ENCODE data around the gene CEACAM1.
"Not testable (repeated sequence)": the region's sequence is repeated elsewhere in the genome, so short reads cannot be mapped to it uniquely, and the experiment has no call there.

The CEACAM1 gene

DNA sequence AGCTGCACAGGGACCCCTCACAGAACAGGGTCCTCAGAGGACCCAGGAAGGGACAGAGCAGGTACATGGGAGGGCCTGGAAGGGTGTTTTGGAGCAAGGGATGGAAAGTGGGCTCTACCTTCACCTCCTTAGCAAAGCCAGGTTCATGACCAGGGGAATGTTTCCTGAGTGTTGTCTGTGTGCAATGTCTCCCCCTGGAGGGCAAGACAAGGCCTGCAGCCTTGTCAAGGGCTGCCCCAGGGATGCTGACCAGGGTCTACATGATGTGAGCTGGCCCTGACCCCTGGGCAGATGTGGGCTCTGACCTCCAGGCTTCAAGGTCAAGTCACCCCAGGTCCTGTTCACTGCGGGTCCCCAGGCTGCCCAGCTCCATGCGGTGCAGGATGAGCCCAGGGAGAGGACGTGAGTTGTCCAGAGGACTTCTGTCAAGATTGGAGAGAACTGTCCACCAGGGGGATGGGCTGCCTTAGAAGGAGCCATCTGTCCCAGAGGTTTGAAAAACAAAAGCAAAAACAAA, 1.0 kb upstream of the CEACAM1 start:
- no peaks in the 10 kb centered on the region for H3K27me3 ChIP-seq (ENCODE audit: insufficient read depth, low read length, poor library complexity, severe bottlenecking)
- no peaks in the 10 kb centered on the region for H4K20me1 ChIP-seq (ENCODE audit: insufficient read depth, low read length, poor library complexity, severe bottlenecking)
- no peak overlapping the region for H2AFZ ChIP-seq (ENCODE audit: low read length)
- H3F3A ChIP-seq (ENCODE audit: low read depth) = no peaks in the 10 kb centered on the region
- peaks cover 18% of the 10 kb centered on the region for H3K4me1 ChIP-seq (ENCODE audit: insufficient read depth, low read length, poor library complexity, severe bottlenecking)
- no peaks in the 10 kb centered on the region for H3K9me3 ChIP-seq (ENCODE audit: insufficient read depth, low read depth, low read length)
- peak overlapping the region; percentile 71 for H3K9ac ChIP-seq (ENCODE audit: low read depth, low read length, poor library complexity, severe bottlenecking)
- H3K36me3 ChIP-seq (ENCODE audit: insufficient read depth, low read length) = no peaks in the 10 kb centered on the region
- H3K4me3 ChIP-seq (ENCODE audit: low read length, poor library complexity, severe bottlenecking) = peak overlapping the region; percentile 75
- no peak for TF ChIP-seq EZH2phosphoT487 (IDR thresholded peaks at IDR 0.05; ENCODE audit: borderline replicate concordance)
- TF ChIP-seq, protein P1, sequence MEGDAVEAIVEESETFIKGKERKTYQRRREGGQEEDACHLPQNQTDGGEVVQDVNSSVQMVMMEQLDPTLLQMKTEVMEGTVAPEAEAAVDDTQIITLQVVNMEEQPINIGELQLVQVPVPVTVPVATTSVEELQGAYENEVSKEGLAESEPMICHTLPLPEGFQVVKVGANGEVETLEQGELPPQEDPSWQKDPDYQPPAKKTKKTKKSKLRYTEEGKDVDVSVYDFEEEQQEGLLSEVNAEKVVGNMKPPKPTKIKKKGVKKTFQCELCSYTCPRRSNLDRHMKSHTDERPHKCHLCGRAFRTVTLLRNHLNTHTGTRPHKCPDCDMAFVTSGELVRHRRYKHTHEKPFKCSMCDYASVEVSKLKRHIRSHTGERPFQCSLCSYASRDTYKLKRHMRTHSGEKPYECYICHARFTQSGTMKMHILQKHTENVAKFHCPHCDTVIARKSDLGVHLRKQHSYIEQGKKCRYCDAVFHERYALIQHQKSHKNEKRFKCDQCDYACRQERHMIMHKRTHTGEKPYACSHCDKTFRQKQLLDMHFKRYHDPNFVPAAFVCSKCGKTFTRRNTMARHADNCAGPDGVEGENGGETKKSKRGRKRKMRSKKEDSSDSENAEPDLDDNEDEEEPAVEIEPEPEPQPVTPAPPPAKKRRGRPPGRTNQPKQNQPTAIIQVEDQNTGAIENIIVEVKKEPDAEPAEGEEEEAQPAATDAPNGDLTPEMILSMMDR (conservative IDR thresholded peaks at IDR 0.05; ENCODE audit: low read length) = peak; percentile 97
- no peaks in the 10 kb centered on the region for H3K79me2 ChIP-seq (ENCODE audit: insufficient read depth, low read length)
- H3K9me2 ChIP-seq (replicated peaks; ENCODE audit: low read depth, low read length) = no peaks in the 10 kb centered on the region
- peak overlapping the region; percentile 93 for H3K4me2 ChIP-seq (ENCODE audit: low read depth, low read length, poor library complexity, severe bottlenecking)

DNA sequence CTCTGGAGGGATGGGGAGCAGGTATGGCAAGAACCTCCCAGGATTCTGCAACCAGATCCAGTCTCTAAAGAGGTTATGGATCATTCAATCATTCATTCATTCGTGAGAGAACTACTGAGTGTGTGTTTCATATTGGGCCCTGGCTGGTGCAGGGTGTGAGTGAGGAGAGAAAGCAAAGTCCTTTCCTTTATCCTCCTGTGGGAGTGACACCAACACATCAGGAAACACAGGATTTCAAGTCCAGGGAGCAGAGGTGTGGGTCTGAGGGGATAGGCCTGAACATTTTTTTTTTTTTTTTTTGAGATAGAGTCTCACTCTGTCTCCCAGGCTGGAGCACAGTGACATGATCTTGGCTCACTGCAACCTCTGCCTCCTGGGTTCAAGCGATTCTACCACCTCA, 3.3 kb downstream of the CEACAM1 start:
- H3K4me3 ChIP-seq (ENCODE audit: low read length, poor library complexity, severe bottlenecking) = no peak overlapping the region
- no peaks in the 10 kb centered on the region for H3K27me3 ChIP-seq (ENCODE audit: insufficient read depth, low read length, poor library complexity, severe bottlenecking)
- peaks cover 18% of the 10 kb centered on the region for H3K4me1 ChIP-seq (ENCODE audit: insufficient read depth, low read length, poor library complexity, severe bottlenecking)
- no peak for TF ChIP-seq EZH2phosphoT487 (IDR thresholded peaks at IDR 0.05; ENCODE audit: borderline replicate concordance)
- TF ChIP-seq, protein P1 (conservative IDR thresholded peaks at IDR 0.05; ENCODE audit: low read length) = no peak
- H3K9me3 ChIP-seq (ENCODE audit: insufficient read depth, low read depth, low read length) = no peaks in the 10 kb centered on the region
- no peak overlapping the region for H3K9ac ChIP-seq (ENCODE audit: low read depth, low read length, poor library complexity, severe bottlenecking)
- H3K4me2 ChIP-seq (ENCODE audit: low read depth, low read length, poor library complexity, severe bottlenecking) = no peak overlapping the region
- no peaks in the 10 kb centered on the region for H3K9me2 ChIP-seq (replicated peaks; ENCODE audit: low read depth, low read length)
- H4K20me1 ChIP-seq (ENCODE audit: insufficient read depth, low read length, poor library complexity, severe bottlenecking) = no peaks in the 10 kb centered on the region
- H3F3A ChIP-seq (ENCODE audit: low read depth) = no peaks in the 10 kb centered on the region
- no peak overlapping the region for H2AFZ ChIP-seq (ENCODE audit: low read length)
- H3K36me3 ChIP-seq (ENCODE audit: insufficient read depth, low read length) = no peaks in the 10 kb centered on the region
- no peaks in the 10 kb centered on the region for H3K79me2 ChIP-seq (ENCODE audit: insufficient read depth, low read length)

DNA sequence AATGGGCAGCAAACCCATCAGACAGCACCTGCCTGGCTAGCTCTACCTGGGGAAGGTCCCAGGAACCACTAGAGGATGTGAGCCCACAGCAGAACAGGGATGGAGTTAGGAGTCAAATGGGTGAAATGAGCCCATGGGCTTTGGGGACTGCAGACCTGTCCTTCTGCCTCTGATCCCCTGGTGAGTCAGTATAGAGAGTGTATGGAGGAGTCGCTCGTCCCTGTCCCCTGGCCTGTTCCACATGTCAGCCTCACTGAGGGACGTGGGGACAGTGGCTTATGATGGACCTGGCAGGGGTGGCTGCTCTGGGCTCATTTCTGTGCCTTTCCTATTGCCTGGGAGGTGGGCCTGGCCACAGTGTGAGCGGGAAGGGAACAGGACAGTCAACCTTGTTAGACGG, 4.0 kb downstream of the CEACAM1 start:
- Histone ChIP-seq H3K4me3 (ENCODE audit: low read length, poor library complexity, severe bottlenecking) (no peak overlapping the region), H2AFZ (ENCODE audit: low read length) (no peak overlapping the region), H4K20me1 (ENCODE audit: insufficient read depth, low read length, poor library complexity, severe bottlenecking) (no peaks in the 10 kb centered on the region), H3K4me2 (ENCODE audit: low read depth, low read length, poor library complexity, severe bottlenecking) (no peak overlapping the region), H3K4me1 (ENCODE audit: insufficient read depth, low read length, poor library complexity, severe bottlenecking) (peaks cover 18% of the 10 kb centered on the region), H3K9me2 (replicated peaks; ENCODE audit: low read depth, low read length) (no peaks in the 10 kb centered on the region), H3F3A (ENCODE audit: low read depth) (no peaks in the 10 kb centered on the region), H3K79me2 (ENCODE audit: insufficient read depth, low read length) (no peaks in the 10 kb centered on the region), H3K9me3 (ENCODE audit: insufficient read depth, low read depth, low read length) (no peaks in the 10 kb centered on the region), H3K9ac (ENCODE audit: low read depth, low read length, poor library complexity, severe bottlenecking) (no peak overlapping the region), H3K36me3 (ENCODE audit: insufficient read depth, low read length) (no peaks in the 10 kb centered on the region), H3K27me3 (ENCODE audit: insufficient read depth, low read length, poor library complexity, severe bottlenecking) (no peaks in the 10 kb centered on the region)
- TF ChIP-seq EZH2phosphoT487 (IDR thresholded peaks at IDR 0.05; ENCODE audit: borderline replicate concordance) = no peak
- TF ChIP-seq, protein P1 (conservative IDR thresholded peaks at IDR 0.05; ENCODE audit: low read length) = no peak

DNA sequence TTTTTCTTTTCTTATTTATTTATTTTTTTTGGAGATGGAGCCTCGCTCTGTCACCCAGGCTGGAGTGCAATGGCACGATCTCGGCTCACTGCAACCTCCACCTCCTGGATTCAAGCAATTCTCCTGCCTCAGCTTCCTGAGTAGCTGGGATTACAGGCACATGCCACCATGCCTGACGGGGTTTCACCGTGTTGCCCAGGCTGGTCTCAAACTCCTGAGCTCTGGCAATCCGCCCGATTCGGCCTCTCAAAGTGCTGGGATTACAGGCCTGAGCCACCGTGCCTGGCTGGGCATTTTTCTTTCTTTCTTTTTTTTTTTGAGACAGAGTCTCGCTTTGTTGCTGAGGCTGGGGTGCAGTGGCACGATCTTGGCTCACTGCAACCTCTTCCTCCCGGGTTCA, 6.0 kb downstream of the CEACAM1 start:
- not testable (repeated sequence) for H3K9ac ChIP-seq (ENCODE audit: low read depth, low read length, poor library complexity, severe bottlenecking); H3K4me3 ChIP-seq (ENCODE audit: low read length, poor library complexity, severe bottlenecking); H3K79me2 ChIP-seq (ENCODE audit: insufficient read depth, low read length); H2AFZ ChIP-seq (ENCODE audit: low read length); H3K9me2 ChIP-seq (replicated peaks; ENCODE audit: low read depth, low read length); H3K4me1 ChIP-seq (ENCODE audit: insufficient read depth, low read length, poor library complexity, severe bottlenecking); H3K9me3 ChIP-seq (ENCODE audit: insufficient read depth, low read depth, low read length); H3K4me2 ChIP-seq (ENCODE audit: low read depth, low read length, poor library complexity, severe bottlenecking); H3F3A ChIP-seq (ENCODE audit: low read depth); H3K27me3 ChIP-seq (ENCODE audit: insufficient read depth, low read length, poor library complexity, severe bottlenecking); H3K36me3 ChIP-seq (ENCODE audit: insufficient read depth, low read length); H4K20me1 ChIP-seq (ENCODE audit: insufficient read depth, low read length, poor library complexity, severe bottlenecking)
